Testis (tissue), 2 donors: ENCODE data around the gene QPCT.

Experiments
- POLR2A ChIP-seq: fragments of 450-650 bp; IDR thresholded peaks from one replicate; pipeline ENCODE4 v1.6.1; 2017; ENCODE audit warnings: antibody characterized with exemption, mild to moderate bottlenecking, moderate library complexity
- TF ChIP-seq, protein P1 (sequence below), 3 experiments: fragments of 450-650 bp in 2 of 3; fragments of 200-600 bp in 1 of 3; sonication (generic) in 1 of 3; IDR thresholded peaks; one replicate each; pipeline ENCODE4 v1.5.1; 2016 to 2019; ENCODE audit warnings: antibody characterized with exemption in 3 of 3, mild to moderate bottlenecking in 2 of 3, moderate library complexity in 1 of 3

DNA sequence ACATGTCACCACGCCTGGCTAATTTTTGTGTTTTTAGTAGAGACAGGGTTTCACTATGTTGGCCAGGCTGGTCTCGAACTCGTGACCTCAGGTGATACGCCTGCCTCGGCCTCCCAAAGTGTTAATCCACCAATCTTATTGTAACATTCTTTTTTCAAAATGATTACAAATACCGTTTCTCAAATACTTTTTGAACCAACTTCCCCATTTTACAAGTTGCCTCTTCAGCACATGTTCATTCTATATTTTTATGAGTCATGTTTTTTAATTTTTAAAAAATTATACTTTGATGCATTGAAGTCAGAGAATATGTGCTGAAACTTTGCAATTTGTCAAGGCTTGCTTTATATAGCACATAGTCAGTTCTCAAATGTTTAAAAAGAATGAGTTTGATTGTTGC, 58.2 kb downstream of the QPCT start:
- no peak for TF ChIP-seq POLR2A
- TF ChIP-seq, protein P1, sequence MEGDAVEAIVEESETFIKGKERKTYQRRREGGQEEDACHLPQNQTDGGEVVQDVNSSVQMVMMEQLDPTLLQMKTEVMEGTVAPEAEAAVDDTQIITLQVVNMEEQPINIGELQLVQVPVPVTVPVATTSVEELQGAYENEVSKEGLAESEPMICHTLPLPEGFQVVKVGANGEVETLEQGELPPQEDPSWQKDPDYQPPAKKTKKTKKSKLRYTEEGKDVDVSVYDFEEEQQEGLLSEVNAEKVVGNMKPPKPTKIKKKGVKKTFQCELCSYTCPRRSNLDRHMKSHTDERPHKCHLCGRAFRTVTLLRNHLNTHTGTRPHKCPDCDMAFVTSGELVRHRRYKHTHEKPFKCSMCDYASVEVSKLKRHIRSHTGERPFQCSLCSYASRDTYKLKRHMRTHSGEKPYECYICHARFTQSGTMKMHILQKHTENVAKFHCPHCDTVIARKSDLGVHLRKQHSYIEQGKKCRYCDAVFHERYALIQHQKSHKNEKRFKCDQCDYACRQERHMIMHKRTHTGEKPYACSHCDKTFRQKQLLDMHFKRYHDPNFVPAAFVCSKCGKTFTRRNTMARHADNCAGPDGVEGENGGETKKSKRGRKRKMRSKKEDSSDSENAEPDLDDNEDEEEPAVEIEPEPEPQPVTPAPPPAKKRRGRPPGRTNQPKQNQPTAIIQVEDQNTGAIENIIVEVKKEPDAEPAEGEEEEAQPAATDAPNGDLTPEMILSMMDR (IDR thresholded peaks at IDR 0.05), result no peak
